ENCODE measurements around the gene ERCC2.

The ERCC2 gene

GRCh38 chr19:45355402-45355801 is 15.0 kb downstream of the ERCC2 start:
- no peak for DNase-seq (ENCODE audit: low read depth, low spot score)
- Histone ChIP-seq H3K36me3 (ENCODE audit: control insufficient read depth, insufficient read depth, low read length) (peaks cover 69% of the 10 kb centered on the region), H3K27me3 (ENCODE audit: control insufficient read depth, insufficient read depth, low read length) (no peaks in the 10 kb centered on the region), H3K27ac (ENCODE audit: low read length) (no peak overlapping the region), H3K4me3 (ENCODE audit: low read length) (no peak overlapping the region), H3K9me3 (ENCODE audit: control insufficient read depth, insufficient read depth, low read length) (no peaks in the 10 kb centered on the region), H3K4me1 (ENCODE audit: control insufficient read depth, insufficient read depth, low read length) (no peaks in the 10 kb centered on the region)
- no CpG with 5 or more reads among the region's 9 CpGs for WGBS (ENCODE audit: insufficient coverage, insufficient read length)

DNA sequence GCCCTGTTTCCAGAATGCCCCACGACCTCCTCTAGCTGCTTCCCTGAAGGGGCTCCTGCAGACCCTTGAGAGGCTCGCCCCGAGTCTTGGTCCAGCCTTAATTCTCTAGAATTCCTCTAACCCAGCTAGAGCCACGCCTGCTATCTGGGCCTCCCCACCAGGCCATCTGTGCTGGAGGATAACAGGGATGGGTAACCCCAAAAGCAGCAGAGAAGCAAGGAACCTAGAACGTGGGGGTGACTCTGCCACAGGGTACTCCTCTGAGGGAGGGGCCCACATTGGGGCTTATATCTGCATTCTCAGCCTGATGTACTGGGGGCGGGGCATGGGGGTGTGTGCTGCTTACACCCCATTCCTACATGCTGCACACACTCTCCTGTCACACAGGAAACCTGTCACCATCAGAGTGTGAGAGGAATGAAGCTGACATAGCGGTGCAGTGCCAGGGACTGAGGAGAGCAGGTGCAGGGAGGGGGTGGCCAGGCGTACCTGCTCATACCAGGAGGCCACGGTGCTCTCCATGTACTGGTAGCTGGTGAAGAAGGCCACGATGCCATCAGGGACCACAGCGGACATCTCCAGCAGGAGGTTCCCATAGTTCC is 16.0 kb downstream of the ERCC2 start:
- Histone ChIP-seq H3K27me3 (ENCODE audit: control insufficient read depth, insufficient read depth, low read length) (no peaks in the 10 kb centered on the region), H3K4me1 (ENCODE audit: control insufficient read depth, insufficient read depth, low read length) (no peaks in the 10 kb centered on the region), H3K4me3 (ENCODE audit: low read length) (no peak overlapping the region), H3K9me3 (ENCODE audit: control insufficient read depth, insufficient read depth, low read length) (no peaks in the 10 kb centered on the region), H3K36me3 (ENCODE audit: control insufficient read depth, insufficient read depth, low read length) (peaks cover 72% of the 10 kb centered on the region), H3K27ac (ENCODE audit: low read length) (no peak overlapping the region)
- DNase-seq (ENCODE audit: low read depth, low spot score) = no peak
- WGBS (ENCODE audit: insufficient coverage, insufficient read length) = no CpG with 5 or more reads among the region's 11 CpGs

DNA sequence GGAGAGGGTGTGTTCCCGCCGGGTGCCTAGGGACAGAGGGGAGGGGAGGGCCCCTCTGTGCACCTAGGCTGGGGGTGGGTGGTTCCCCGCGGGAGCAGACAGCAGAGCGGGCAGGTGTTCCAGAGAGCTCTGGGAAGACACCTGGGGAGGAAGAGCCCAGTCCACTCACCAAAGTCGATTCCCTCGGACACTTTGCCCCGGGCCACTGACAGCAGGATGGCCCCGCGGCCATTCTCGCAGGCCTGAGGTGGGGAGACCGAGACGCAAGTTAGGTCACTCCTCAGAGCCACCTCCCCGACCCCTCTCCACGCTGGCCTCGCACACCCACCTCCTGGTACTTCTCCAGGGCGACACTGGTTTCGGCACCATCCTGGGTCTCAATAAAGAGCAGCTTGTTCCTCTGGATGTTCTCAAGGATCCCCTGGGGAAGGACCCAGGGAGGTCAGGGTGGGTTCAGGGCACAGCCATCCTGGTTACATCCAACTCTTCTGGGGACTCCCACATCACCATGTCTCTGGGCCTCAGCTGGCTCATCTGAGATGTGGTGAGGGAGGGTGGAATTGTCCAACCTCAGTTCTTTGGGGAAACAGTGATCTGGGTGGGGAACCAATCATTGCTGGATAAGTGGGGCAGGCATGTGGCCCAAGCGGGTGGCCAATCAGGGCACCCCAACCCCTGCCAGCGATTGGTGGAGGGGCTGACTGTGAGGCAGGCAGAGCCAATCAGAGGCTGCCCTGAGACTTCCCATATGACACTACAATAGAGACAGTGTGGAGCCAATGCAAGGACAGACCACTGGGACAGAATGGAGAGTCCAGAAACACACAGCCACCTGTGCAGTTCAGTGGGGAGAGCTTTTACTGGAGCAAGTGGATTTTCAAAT is 17.2 kb downstream of the ERCC2 start:
- no peaks in the 10 kb centered on the region for H3K27me3 ChIP-seq (ENCODE audit: control insufficient read depth, insufficient read depth, low read length)
- H3K4me3 ChIP-seq (ENCODE audit: low read length) = no peak overlapping the region
- no peaks in the 10 kb centered on the region for H3K9me3 ChIP-seq (ENCODE audit: control insufficient read depth, insufficient read depth, low read length)
- peaks cover 68% of the 10 kb centered on the region for H3K36me3 ChIP-seq (ENCODE audit: control insufficient read depth, insufficient read depth, low read length)
- H3K27ac ChIP-seq (ENCODE audit: low read length) = no peak overlapping the region
- WGBS (ENCODE audit: insufficient coverage, insufficient read length) = no CpG with 5 or more reads among the region's 20 CpGs
- no peak for DNase-seq (ENCODE audit: low read depth, low spot score)
- no peaks in the 10 kb centered on the region for H3K4me1 ChIP-seq (ENCODE audit: control insufficient read depth, insufficient read depth, low read length)

DNA sequence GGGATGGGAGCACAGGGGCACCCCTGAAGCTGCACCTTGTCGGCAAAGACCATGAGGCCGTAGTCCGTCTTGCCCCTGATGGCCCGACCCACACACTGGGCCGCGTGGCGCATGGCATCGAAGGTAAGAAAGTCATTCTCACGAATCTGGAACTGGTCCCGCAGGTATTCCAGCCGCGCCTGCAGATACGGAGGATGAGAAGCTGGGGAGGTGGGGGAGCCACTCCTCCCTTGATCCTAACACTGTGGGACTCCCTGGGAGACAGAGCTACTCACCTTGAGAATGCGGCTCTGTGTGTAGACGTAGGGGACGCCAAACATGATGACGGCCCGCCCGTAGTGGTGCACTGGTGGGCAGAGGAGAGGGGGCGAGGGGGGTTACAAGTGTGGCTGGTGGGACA is 17.9 kb downstream of the ERCC2 start:
- WGBS (ENCODE audit: insufficient coverage, insufficient read length) = no CpG with 5 or more reads among the region's 20 CpGs
- DNase-seq (ENCODE audit: low read depth, low spot score) = no peak
- peaks cover 65% of the 10 kb centered on the region for H3K36me3 ChIP-seq (ENCODE audit: control insufficient read depth, insufficient read depth, low read length)
- no peaks in the 10 kb centered on the region for H3K9me3 ChIP-seq (ENCODE audit: control insufficient read depth, insufficient read depth, low read length)
- no peak overlapping the region for H3K4me3 ChIP-seq (ENCODE audit: low read length)
- no peaks in the 10 kb centered on the region for H3K4me1 ChIP-seq (ENCODE audit: control insufficient read depth, insufficient read depth, low read length)
- H3K27me3 ChIP-seq (ENCODE audit: control insufficient read depth, insufficient read depth, low read length) = no peaks in the 10 kb centered on the region
- H3K27ac ChIP-seq (ENCODE audit: low read length) = no peak overlapping the region

DNA sequence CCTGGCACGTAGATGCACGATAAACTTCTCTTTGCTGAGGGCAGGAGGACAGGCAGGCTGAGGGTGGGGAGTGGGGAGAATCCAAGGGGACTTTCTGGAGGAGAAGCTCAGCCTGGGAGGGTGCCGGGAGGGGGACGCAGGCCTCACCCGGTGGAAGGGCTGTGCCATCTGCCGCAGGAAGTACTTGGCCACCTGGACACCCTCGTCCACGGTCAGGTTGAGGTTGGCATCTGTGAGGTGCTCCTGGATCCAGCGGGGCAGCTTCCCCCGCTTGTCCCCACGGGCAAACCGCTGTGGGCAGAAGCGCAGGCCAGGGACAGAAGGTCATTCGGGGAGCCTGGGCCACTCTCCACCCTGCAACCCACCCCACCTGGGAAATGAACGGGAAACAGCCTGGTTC is 18.3 kb downstream of the ERCC2 start:
- no peak overlapping the region for H3K27ac ChIP-seq (ENCODE audit: low read length)
- WGBS (ENCODE audit: insufficient coverage, insufficient read length) = no CpG with 5 or more reads among the region's 15 CpGs

GRCh38 chr19:45351401-45351952 is 18.9 kb downstream of the ERCC2 start:
- Histone ChIP-seq H3K27me3 (ENCODE audit: control insufficient read depth, insufficient read depth, low read length) (no peaks in the 10 kb centered on the region), H3K9me3 (ENCODE audit: control insufficient read depth, insufficient read depth, low read length) (no peaks in the 10 kb centered on the region), H3K4me3 (ENCODE audit: low read length) (no peak overlapping the region), H3K27ac (ENCODE audit: low read length) (no peak overlapping the region), H3K36me3 (ENCODE audit: control insufficient read depth, insufficient read depth, low read length) (peaks cover 55% of the 10 kb centered on the region), H3K4me1 (ENCODE audit: control insufficient read depth, insufficient read depth, low read length) (no peaks in the 10 kb centered on the region; the same call in 1 of the 2 replicates)
- no CpG with 5 or more reads among the region's 13 CpGs for WGBS (ENCODE audit: insufficient coverage, insufficient read length)
- DNase-seq (ENCODE audit: low read depth, low spot score) = no peak

More for the DNA sequence above, 18.3 kb downstream of the ERCC2 start:
- peaks cover 61% of the 10 kb centered on the region for H3K36me3 ChIP-seq (ENCODE audit: control insufficient read depth, insufficient read depth, low read length)
- no peaks in the 10 kb centered on the region for H3K27me3 ChIP-seq (ENCODE audit: control insufficient read depth, insufficient read depth, low read length)
- H3K4me3 ChIP-seq (ENCODE audit: low read length) = no peak overlapping the region
- no peaks in the 10 kb centered on the region for H3K4me1 ChIP-seq (ENCODE audit: control insufficient read depth, insufficient read depth, low read length)
- H3K9me3 ChIP-seq (ENCODE audit: control insufficient read depth, insufficient read depth, low read length) = no peaks in the 10 kb centered on the region
- DNase-seq (ENCODE audit: low read depth, low spot score) = no peak

DNA sequence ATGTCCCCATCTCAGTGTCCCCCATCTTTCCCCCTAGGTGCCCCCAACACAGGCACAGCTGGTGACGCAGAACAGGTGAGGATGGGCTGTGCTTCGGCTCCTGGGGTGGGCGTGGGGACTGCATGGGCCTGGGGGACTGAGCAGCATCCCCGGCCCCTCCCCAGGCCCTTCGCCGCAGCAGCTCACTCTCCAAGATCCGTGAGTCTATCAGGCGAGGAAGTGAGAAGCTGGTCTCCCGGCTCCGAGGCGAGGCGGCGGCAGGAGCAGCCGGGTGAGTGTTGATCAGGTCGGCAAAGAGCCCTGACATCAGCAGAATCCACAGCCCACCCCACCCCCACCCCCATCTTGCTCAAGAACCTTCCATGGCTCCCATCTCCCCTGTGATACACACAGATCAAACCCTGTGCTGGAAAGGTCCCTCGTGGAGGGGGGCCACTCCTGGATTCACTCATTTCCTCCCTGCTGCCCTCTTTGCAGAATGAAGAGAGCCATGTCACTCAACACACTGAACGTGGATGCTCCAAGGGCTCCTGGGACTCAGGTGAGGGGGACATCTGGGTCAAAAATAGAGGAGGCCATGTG is 19.8 kb downstream of the ERCC2 start:
- WGBS (ENCODE audit: insufficient coverage, insufficient read length) = no CpG with 5 or more reads among the region's 17 CpGs
- no peak for DNase-seq (ENCODE audit: low read depth, low spot score)

GRCh38 chr19:45349430-45349941 is 20.9 kb downstream of the ERCC2 start:
- Histone ChIP-seq H3K27ac (ENCODE audit: low read length) (no peak overlapping the region), H3K4me1 (ENCODE audit: control insufficient read depth, insufficient read depth, low read length) (peaks cover 2% of the 10 kb centered on the region; the same call in 1 of the 2 replicates), H3K9me3 (ENCODE audit: control insufficient read depth, insufficient read depth, low read length) (no peaks in the 10 kb centered on the region), H3K4me3 (ENCODE audit: low read length) (no peak overlapping the region), H3K36me3 (ENCODE audit: control insufficient read depth, insufficient read depth, low read length) (peaks cover 40% of the 10 kb centered on the region), H3K27me3 (ENCODE audit: control insufficient read depth, insufficient read depth, low read length) (no peaks in the 10 kb centered on the region)
- WGBS (ENCODE audit: insufficient coverage, insufficient read length) = no CpG with 5 or more reads among the region's 17 CpGs
- no peak for DNase-seq (ENCODE audit: low read depth, low spot score)

More for the DNA sequence above, 19.8 kb downstream of the ERCC2 start:
- H3K36me3 ChIP-seq (ENCODE audit: control insufficient read depth, insufficient read depth, low read length) = peaks cover 48% of the 10 kb centered on the region
- peaks cover 2% of the 10 kb centered on the region; the same call in 1 of the 2 replicates for H3K4me1 ChIP-seq (ENCODE audit: control insufficient read depth, insufficient read depth, low read length)
- no peaks in the 10 kb centered on the region for H3K9me3 ChIP-seq (ENCODE audit: control insufficient read depth, insufficient read depth, low read length)
- no peak overlapping the region for H3K4me3 ChIP-seq (ENCODE audit: low read length)
- no peak overlapping the region for H3K27ac ChIP-seq (ENCODE audit: low read length)
- no peaks in the 10 kb centered on the region for H3K27me3 ChIP-seq (ENCODE audit: control insufficient read depth, insufficient read depth, low read length)

- Histone ChIP-seq H3K4me3 (ENCODE audit: low read length) (no peak overlapping the region), H3K27me3 (ENCODE audit: control insufficient read depth, insufficient read depth, low read length) (no peaks in the 10 kb centered on the region), H3K36me3 (ENCODE audit: control insufficient read depth, insufficient read depth, low read length) (peaks cover 38% of the 10 kb centered on the region), H3K27ac (ENCODE audit: low read length) (no peak overlapping the region), H3K9me3 (ENCODE audit: control insufficient read depth, insufficient read depth, low read length) (no peaks in the 10 kb centered on the region), H3K4me1 (ENCODE audit: control insufficient read depth, insufficient read depth, low read length) (peaks cover 2% of the 10 kb centered on the region; the same call in 1 of the 2 replicates)
- DNase-seq (ENCODE audit: low read depth, low spot score) = no peak
- WGBS (ENCODE audit: insufficient coverage, insufficient read length) = no CpG with 5 or more reads among the region's 3 CpGs
Measured at GRCh38 chr19:45349126-45349415, 21.3 kb downstream of the ERCC2 start.

DNA sequence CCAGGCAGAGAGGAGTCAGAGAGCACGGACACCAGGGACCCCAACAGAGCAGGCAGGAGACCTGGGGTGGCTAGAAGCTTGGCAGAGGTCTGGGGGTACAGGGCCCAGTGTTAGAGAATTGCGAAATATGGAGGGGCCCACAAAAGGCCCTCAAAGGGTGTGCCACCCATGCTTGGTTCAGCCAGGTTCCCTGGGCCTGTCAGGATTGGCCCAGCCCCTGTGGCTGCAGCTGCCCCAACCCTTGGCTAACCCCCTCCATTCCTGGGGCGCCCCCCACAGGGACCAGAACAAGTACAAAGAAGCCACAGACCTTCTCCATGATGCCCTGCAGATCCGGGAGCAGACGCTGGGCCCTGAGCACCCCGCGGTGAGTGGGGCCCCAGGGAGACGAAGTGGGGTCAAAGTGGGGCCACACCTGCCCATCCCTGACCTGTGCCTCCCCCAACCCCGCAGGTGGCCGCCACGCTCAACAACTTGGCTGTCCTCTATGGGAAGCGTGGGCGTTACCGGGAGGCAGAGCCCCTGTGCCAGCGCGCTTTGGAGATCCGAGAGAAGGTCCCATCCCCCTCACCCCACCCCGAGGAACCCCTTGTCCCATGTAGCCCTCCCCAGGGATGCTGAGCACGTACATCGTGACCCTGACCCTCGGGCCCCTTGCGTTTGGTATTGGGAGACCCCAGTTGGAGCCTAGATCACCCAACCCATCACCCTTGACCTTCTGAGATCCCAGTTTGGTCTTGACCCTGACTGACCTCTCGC is 21.8 kb downstream of the ERCC2 start:
- H3K36me3 ChIP-seq (ENCODE audit: control insufficient read depth, insufficient read depth, low read length) = peaks cover 35% of the 10 kb centered on the region
- no peak overlapping the region for H3K27ac ChIP-seq (ENCODE audit: low read length)
- WGBS (ENCODE audit: insufficient coverage, insufficient read length) = no CpG with 5 or more reads among the region's 23 CpGs
- no peak for DNase-seq (ENCODE audit: low read depth, low spot score)
- H3K4me3 ChIP-seq (ENCODE audit: low read length) = no peak overlapping the region
- H3K27me3 ChIP-seq (ENCODE audit: control insufficient read depth, insufficient read depth, low read length) = no peaks in the 10 kb centered on the region
- no peaks in the 10 kb centered on the region for H3K9me3 ChIP-seq (ENCODE audit: control insufficient read depth, insufficient read depth, low read length)
- peaks cover 2% of the 10 kb centered on the region; the same call in 1 of the 2 replicates for H3K4me1 ChIP-seq (ENCODE audit: control insufficient read depth, insufficient read depth, low read length)

Measured in iPS DF 6.9 (cell line).